GM23338 (cell line): ENCODE results near the gene GNB5. TPM values are rescaled to one million over a fixed set of nuclear protein-coding genes. Genes with fewer than 3 reads are reported as not detected.

Experiments used
- ATAC-seq: fragments of 200-7000 bp; cut with Tn5 transposase; 3 replicates; pipeline ENCODE4 v1.9.1; 2020
- DNase-seq: peaks from one replicate; pipeline ENCODE4 v3.0.0-alpha.2; 2015; ENCODE audit warnings: low spot score
- H2AFZ ChIP-seq: fragments of 200-600 bp; sonication (generic); 2 replicates; pipeline ENCODE4 v1.8.0; 2016; ENCODE audit warnings: antibody characterized with exemption, mild to moderate bottlenecking, moderate library complexity
- H3F3A ChIP-seq: fragments of 200-600 bp; sonication (generic); replicated peaks from 2 replicates; pipeline ENCODE4 v1.8.0; 2017; ENCODE audit warnings: antibody characterized with exemption, mixed run types, low read depth
- H3K27ac ChIP-seq: fragments of 200-600 bp; sonication (generic); 2 replicates; pipeline ENCODE4 v1.6.1; 2016; ENCODE audit warnings: low read depth
- H3K27me3 ChIP-seq: fragments of 200-600 bp; sonication (generic); 2 replicates; pipeline ENCODE4 v1.8.0; 2016; ENCODE audit warnings: mild to moderate bottlenecking, mixed run types, moderate library complexity; ENCODE audit not compliant: insufficient read depth
- H3K36me3 ChIP-seq: fragments of 200-600 bp; sonication (generic); 2 replicates; pipeline ENCODE4 v1.8.0; 2016; ENCODE audit warnings: mild to moderate bottlenecking; ENCODE audit not compliant: insufficient read depth
- H3K4me1 ChIP-seq: fragments of 200-600 bp; sonication (generic); 2 replicates; pipeline ENCODE4 v1.8.0; 2016; ENCODE audit warnings: mild to moderate bottlenecking, moderate library complexity; ENCODE audit not compliant: insufficient read depth
- H3K4me2 ChIP-seq: fragments of 200-600 bp; sonication (generic); 2 replicates; pipeline ENCODE4 v1.7.1; 2017; ENCODE audit warnings: mixed run types
- H3K4me3 ChIP-seq: fragments of 200-600 bp; sonication (generic); 2 replicates; pipeline ENCODE4 v1.6.1; 2016; ENCODE audit warnings: mixed run types
- H3K79me2 ChIP-seq: fragments of 200-600 bp; sonication (generic); replicated peaks from 2 replicates; pipeline ENCODE4 v1.8.0; 2017; ENCODE audit warnings: mild to moderate bottlenecking; ENCODE audit not compliant: insufficient read depth
- H3K9me2 ChIP-seq: fragments of 200-600 bp; sonication (generic); 2 replicates; pipeline ENCODE4 v1.8.0; 2017; ENCODE audit not compliant: insufficient read depth
- H4K20me1 ChIP-seq: fragments of 200-600 bp; sonication (generic); replicated peaks from 2 replicates; pipeline ENCODE4 v1.8.0; 2017; ENCODE audit warnings: mild to moderate bottlenecking; ENCODE audit not compliant: insufficient read depth
- H3K27ac Mint-ChIP-seq: 2 replicates; pipeline ENCODE4 v1.8.0; 2020; ENCODE audit warnings: inconsistent platforms, mild to moderate bottlenecking, moderate library complexity, mixed read lengths
- H3K27me3 Mint-ChIP-seq: 3 replicates; pipeline ENCODE4 v1.8.0; 2022; ENCODE audit warnings: low read depth, mild to moderate bottlenecking, moderate library complexity, mixed read lengths, inconsistent platforms; ENCODE audit not compliant: insufficient read depth, poor library complexity
- H3K36me3 Mint-ChIP-seq: 3 replicates; pipeline ENCODE4 v1.8.0; 2021; ENCODE audit warnings: low read depth, mild to moderate bottlenecking, inconsistent platforms, moderate library complexity, mixed read lengths
- H3K4me1 Mint-ChIP-seq: 3 replicates; pipeline ENCODE4 v1.8.0; 2020; ENCODE audit warnings: mild to moderate bottlenecking, inconsistent platforms, mixed read lengths
- H3K4me3 Mint-ChIP-seq: 3 replicates; pipeline ENCODE4 v1.8.0; 2021; ENCODE audit warnings: moderate library complexity, mild to moderate bottlenecking, inconsistent platforms, mixed read lengths
- H3K9me3 Mint-ChIP-seq: 3 replicates; pipeline ENCODE4 v1.8.0; 2020; ENCODE audit warnings: moderate library complexity, mild to moderate bottlenecking, inconsistent platforms, mixed read lengths
- CREB1 ChIP-seq: fragments of 250-450 bp; sonication (Bioruptor Pico); IDR thresholded peaks from 2 replicates; pipeline ENCODE4 v1.5.0; 2020; ENCODE audit warnings: low read depth, mild to moderate bottlenecking, moderate library complexity
- CTCF ChIP-seq, 2 experiments: fragments of 200-600 bp in 1 of 2; sonication (generic) in 1 of 2; conservative IDR thresholded peaks; 2 replicates each; pipeline versions ENCODE4 v1.5.1 to v1.6.1; 2016 to 2017; ENCODE audit warnings: antibody characterized with exemption in 2 of 2, low read depth in 2 of 2, mild to moderate bottlenecking in 2 of 2, moderate library complexity in 1 of 2
- ETS1 ChIP-seq: IDR thresholded peaks from 2 replicates; pipeline ENCODE4 v1.6.1; 2016; ENCODE audit warnings: antibody characterized with exemption
- EZH2 ChIP-seq: fragments of 200-600 bp; sonication (generic); IDR thresholded peaks from one replicate; pipeline ENCODE4 v1.8.0; 2017; ENCODE audit warnings: antibody characterized with exemption, mild to moderate bottlenecking, low read depth; ENCODE audit not compliant: unreplicated experiment
- EZH2phosphoT487 ChIP-seq: fragments of 200-600 bp; sonication (generic); IDR thresholded peaks from one replicate; pipeline ENCODE4 v1.8.1; 2018; ENCODE audit warnings: antibody characterized with exemption; ENCODE audit not compliant: unreplicated experiment
- JUNB ChIP-seq: IDR thresholded peaks from one replicate; pipeline ENCODE4 v1.6.1; 2016; ENCODE audit warnings: antibody characterized with exemption; ENCODE audit not compliant: unreplicated experiment
- NANOG ChIP-seq: IDR thresholded peaks from 2 replicates; pipeline ENCODE4 v1.6.1; 2016; ENCODE audit warnings: antibody characterized with exemption, borderline replicate concordance
- POLR2AphosphoS5 ChIP-seq: IDR thresholded peaks from 2 replicates; pipeline ENCODE4 v1.6.1; 2016; ENCODE audit warnings: antibody characterized with exemption, low read depth
- REST ChIP-seq: IDR thresholded peaks from one replicate; pipeline ENCODE4 v1.6.1; 2018; ENCODE audit warnings: antibody characterized with exemption; ENCODE audit not compliant: unreplicated experiment
- STAT1 ChIP-seq: IDR thresholded peaks from one replicate; pipeline ENCODE4 v1.6.1; 2016; ENCODE audit warnings: antibody characterized with exemption; ENCODE audit not compliant: unreplicated experiment
- ZNF114 ChIP-seq: fragments of 250-450 bp; sonication (Bioruptor Pico); IDR thresholded peaks from 2 replicates; pipeline ENCODE4 v1.5.0; 2020; ENCODE audit warnings: mild to moderate bottlenecking, moderate library complexity
- ZNF331 ChIP-seq: fragments of 250-450 bp; sonication (Bioruptor Pico); IDR thresholded peaks from 2 replicates; pipeline ENCODE4 v1.5.0; 2020; ENCODE audit warnings: low read depth, mild to moderate bottlenecking, moderate library complexity
- ZNF462 ChIP-seq: fragments of 250-450 bp; sonication (Bioruptor Pico); IDR thresholded peaks from 2 replicates; pipeline ENCODE4 v1.5.0; 2020; ENCODE audit warnings: mild to moderate bottlenecking, moderate library complexity
- polyA plus RNA-seq: library from polyadenylated mRNA; unstranded; fragments of >200 nt; fragmentation: Nextera tagmentation; extraction: Ambion mirVana; gene quantifications from 2 replicates; pipeline ENCODE4 v1.2.1, GENCODE V29; 2016
- total RNA-seq: library from RNA; depleted of rRNA; stranded (reverse); fragments of >200 nt; shearing (Covaris generic); gene quantifications from 2 replicates; pipeline ENCODE4 v1.2.3, GENCODE V29; 2014

Gene GNB5
- total and polyA plus RNA-seq, 2 experiments from 2014 or later: 23.0 to 40.8 TPM

GRCh38 chr15:52238149-52238548 lies 47.0 kb upstream of the GNB5 start:
- no peak for DNase-seq
- Histone ChIP-seq H2AFZ (no peak overlapping the region), H3K27ac (no peak overlapping the region), H3K4me1 (no peaks in the 10 kb centered on the region), H4K20me1 (no peaks in the 10 kb centered on the region; the same call in 1 of the 2 replicates), H3K27me3 (no peaks in the 10 kb centered on the region), H3K79me2 (no peaks in the 10 kb centered on the region), H3K36me3 (peaks cover 19% of the 10 kb centered on the region), H3F3A (no peaks in the 10 kb centered on the region), H3K4me2 (no peak overlapping the region), H3K4me3 (no peak overlapping the region), H3K9me2 (no peaks in the 10 kb centered on the region)
- H3K4me1 Mint-ChIP-seq: no peaks in the 10 kb centered on the region
- ATAC-seq: no peak
- H3K27ac Mint-ChIP-seq: no peak overlapping the region
- H3K27me3 Mint-ChIP-seq: no peaks in the 10 kb centered on the region
- no peaks in the 10 kb centered on the region for H3K9me3 Mint-ChIP-seq
- no peak overlapping the region for H3K4me3 Mint-ChIP-seq
- TF ChIP-seq EZH2 (no peak), ETS1 (no peak), CTCF (conservative IDR thresholded peaks at IDR 0.05; ENCODE audit: low read depth in 2 of 2) (no peak), ZNF462 (no peak), REST (no peak), JUNB (no peak), EZH2phosphoT487 (no peak), NANOG (no peak), POLR2AphosphoS5 (no peak), STAT1 (no peak), CREB1 (no peak), ZNF114 (CRISPR knock-in tag) (no peak), ZNF331 (no peak)
- H3K36me3 Mint-ChIP-seq: peaks cover 57% of the 10 kb centered on the region
